SJSA1 (cell line): ENCODE results near the gene PPOX. TPM values are rescaled to one million over a fixed set of nuclear protein-coding genes. Genes with fewer than 3 reads are reported as not detected.

ENCODE experiments used
- DNase-seq, 2 experiments: peaks; one replicate each; pipeline ENCODE4 v3.0.0-alpha.2; 2015 to 2020; ENCODE audit warnings: low spot score in 2 of 2, low read depth in 1 of 2
- H3K27ac ChIP-seq: fragments of 250-450 bp; sonication (Bioruptor Pico); 2 replicates; pipeline ENCODE4 v1.5.1; 2020; ENCODE audit warnings: mild to moderate bottlenecking, moderate library complexity
- H3K27me3 ChIP-seq: fragments of 250-450 bp; sonication (Bioruptor Pico); replicated peaks from 2 replicates; pipeline ENCODE4 v1.5.1; 2020; ENCODE audit warnings: mild to moderate bottlenecking, moderate library complexity
- H3K36me3 ChIP-seq: fragments of 250-450 bp; sonication (Bioruptor Pico); 2 replicates; pipeline ENCODE4 v1.5.1; 2020; ENCODE audit warnings: mild to moderate bottlenecking
- H3K4me1 ChIP-seq: fragments of 250-450 bp; sonication (Bioruptor Pico); replicated peaks from 2 replicates; pipeline ENCODE4 v1.6.1; 2021; ENCODE audit warnings: mild to moderate bottlenecking
- H3K4me3 ChIP-seq: fragments of 250-450 bp; sonication (Bioruptor Pico); 2 replicates; pipeline ENCODE4 v1.5.1; 2020; ENCODE audit warnings: mild to moderate bottlenecking
- H3K9me3 ChIP-seq: fragments of 250-450 bp; sonication (Bioruptor Pico); replicated peaks from 2 replicates; pipeline ENCODE4 v1.5.1; 2020; ENCODE audit warnings: mild to moderate bottlenecking
- total RNA-seq: library from RNA; depleted of rRNA; stranded (reverse); fragments of >200 nt; shearing (Covaris generic); gene quantifications from 2 replicates; pipeline ENCODE4 v1.2.3, GENCODE V29; 2014

The PPOX gene
- total RNA-seq, 1 experiment from 2014 or later, result 8.9 TPM

DNA sequence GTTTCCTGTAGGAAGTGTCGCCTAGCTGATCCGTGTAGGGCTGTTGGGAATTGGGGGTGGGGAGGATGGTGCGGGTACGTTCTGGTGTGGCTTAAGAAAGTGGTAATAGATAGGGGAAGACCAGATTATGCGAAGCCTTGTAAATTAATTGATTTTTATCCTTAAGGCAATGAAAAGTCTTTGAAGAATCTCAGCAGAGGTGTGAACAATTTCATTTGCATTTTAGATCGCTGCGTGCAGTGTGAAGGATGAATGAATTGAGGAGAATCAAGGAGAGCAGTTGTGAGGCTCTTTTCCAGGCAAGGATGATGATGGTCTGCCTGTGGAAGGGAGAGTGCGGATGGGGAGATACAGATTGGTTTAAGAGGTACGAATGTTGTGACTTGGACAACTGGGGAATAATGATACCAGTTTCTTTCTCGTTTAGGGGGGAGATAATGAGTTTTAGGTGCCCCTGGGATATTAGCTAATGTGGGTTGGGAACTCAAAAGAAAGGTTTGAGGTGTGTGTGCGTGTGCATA is 32.9 kb upstream of the PPOX start:
- Histone ChIP-seq H3K4me1 (peaks cover 8% of the 10 kb centered on the region), H3K27ac (peak overlapping the region; percentile 98), H3K27me3 (no peaks in the 10 kb centered on the region), H3K9me3 (no peaks in the 10 kb centered on the region), H3K4me3 (peak overlapping the region; percentile 68), H3K36me3 (peaks cover 29% of the 10 kb centered on the region)
- DNase-seq, result no peak

DNA sequence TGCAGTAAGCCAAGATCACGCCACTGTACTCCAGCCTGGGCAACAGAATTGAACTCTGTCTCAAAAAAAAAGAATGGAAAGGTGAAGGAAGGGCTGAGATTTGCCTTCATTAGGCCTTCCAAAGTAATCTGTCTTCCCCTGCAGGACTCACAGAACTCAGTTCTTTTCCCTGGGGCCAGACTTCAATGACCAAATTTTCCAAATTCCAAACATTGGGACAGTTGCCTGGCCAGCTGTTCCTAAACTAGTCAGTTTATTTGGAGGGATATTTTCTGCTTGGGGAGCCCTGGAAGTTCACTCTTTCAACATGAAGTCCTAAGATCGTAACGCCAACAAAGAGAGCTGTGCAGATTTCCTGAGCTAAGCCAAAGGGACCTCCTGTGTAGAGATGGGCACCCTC is 28.3 kb upstream of the PPOX start:
- no peaks in the 10 kb centered on the region for H3K27me3 ChIP-seq
- peaks cover 2% of the 10 kb centered on the region for H3K36me3 ChIP-seq
- H3K4me1 ChIP-seq, result peaks cover 8% of the 10 kb centered on the region
- H3K9me3 ChIP-seq, result no peaks in the 10 kb centered on the region
- DNase-seq, result no peak
- H3K27ac ChIP-seq, result no peak overlapping the region
- no peak overlapping the region for H3K4me3 ChIP-seq

DNA sequence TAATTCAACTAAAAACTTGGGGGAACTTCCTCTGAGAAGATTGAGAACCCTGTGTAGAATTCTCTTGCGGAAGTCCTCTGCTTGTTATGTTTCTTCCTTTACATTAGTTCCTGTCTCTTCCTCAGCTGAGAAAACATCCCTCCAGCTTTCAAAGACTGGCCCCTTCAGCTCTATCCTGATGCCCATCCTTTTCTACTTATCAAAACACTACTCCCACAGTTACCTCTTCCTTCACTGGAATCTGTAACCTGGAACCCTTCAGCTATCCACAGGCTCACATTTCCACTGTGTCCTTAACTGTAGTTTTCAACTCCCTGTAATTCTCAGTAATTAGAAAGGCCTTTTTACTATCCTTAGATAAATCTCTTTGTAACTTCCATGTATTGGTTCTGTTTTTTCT is 27.8 kb upstream of the PPOX start:
- H3K27ac ChIP-seq, result no peak overlapping the region
- DNase-seq, result no peak
- no peaks in the 10 kb centered on the region for H3K27me3 ChIP-seq
- H3K4me3 ChIP-seq, result no peak overlapping the region
- peaks cover 8% of the 10 kb centered on the region for H3K4me1 ChIP-seq
- H3K36me3 ChIP-seq, result peaks cover 2% of the 10 kb centered on the region
- no peaks in the 10 kb centered on the region for H3K9me3 ChIP-seq

DNA sequence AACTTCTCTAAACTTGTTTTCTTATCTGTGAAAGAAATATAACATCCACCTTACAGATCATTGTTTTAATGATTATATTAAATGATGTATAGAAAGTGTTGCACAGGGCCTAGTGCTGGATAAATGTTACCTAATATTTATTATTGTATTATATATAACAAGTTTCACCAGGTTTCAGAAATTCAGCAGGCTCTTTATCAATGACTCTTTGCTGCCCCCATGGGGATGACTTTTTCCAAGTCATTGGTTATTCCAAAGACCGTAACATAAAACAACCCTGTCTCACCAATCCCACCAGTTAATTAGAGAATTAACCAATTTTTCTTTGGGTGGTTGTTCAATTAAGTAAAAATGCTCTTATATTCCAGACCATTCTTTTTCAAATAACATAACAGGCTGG is 26.5 kb upstream of the PPOX start:
- Histone ChIP-seq H3K4me3 (no peak overlapping the region), H3K27me3 (no peaks in the 10 kb centered on the region), H3K9me3 (no peaks in the 10 kb centered on the region), H3K36me3 (peaks cover 2% of the 10 kb centered on the region), H3K27ac (no peak overlapping the region), H3K4me1 (no peaks in the 10 kb centered on the region)
- no peak for DNase-seq

DNA sequence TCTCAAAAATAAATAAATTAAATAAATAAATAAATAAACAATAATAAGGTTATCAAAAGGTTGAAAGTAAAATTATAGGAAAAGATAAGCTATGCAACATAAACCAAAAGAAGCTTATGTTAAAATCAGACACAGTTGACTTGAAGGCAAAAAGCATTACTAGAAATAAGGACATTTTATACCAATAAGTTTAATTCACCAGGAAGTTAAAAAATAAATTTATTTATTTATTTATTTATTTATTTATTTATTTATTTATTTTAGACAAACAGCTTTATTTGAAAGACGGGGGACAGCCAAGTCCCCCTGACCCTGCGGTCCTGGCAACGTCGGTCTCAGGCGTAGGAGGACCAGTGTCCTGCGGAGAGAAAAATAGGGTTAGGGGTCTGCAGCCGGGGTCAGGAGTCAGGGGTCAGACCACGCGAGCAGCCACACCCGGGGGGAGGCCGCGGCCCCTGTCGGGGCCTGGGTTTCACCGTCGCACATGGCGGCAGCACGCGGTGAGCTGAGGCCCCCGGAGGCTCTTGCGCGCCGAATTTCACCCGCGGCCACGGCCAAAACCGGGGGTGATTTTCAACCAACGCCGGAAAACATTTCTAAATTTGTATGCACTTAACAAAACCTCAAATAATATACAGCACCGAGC is 25.3 kb upstream of the PPOX start:
- H3K27ac ChIP-seq, result no peak overlapping the region
- no peak overlapping the region for H3K4me3 ChIP-seq
- H3K4me1 ChIP-seq, result no peaks in the 10 kb centered on the region
- 0 out of 2 replicates have a peak, but pooled peaks cover 2% of the 10 kb centered on the region for H3K36me3 ChIP-seq
- DNase-seq, result no peak
- H3K27me3 ChIP-seq, result no peaks in the 10 kb centered on the region
- H3K9me3 ChIP-seq, result no peaks in the 10 kb centered on the region

DNA sequence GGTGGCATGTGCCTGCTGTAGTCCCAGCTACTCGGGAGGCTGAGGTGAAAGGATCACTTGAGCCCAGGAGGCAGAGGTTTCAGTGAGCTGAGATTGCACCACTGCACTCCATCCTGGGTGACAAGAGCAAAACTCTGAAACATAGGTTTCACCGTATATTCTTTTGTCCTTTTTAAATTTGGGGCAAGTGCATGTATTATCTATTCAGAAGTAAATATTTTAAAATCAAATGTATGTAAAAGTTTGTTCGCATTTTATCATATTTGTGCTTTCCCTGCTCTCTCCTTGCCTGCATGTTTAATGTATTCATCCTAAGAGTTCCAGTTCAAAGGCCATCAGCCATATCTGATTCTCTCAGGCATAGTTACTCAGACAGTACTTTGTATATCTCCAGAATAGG is 20.4 kb upstream of the PPOX start:
- no peaks in the 10 kb centered on the region for H3K9me3 ChIP-seq
- no peaks in the 10 kb centered on the region for H3K27me3 ChIP-seq
- H3K36me3 ChIP-seq, result no peaks in the 10 kb centered on the region
- no peak for DNase-seq
- H3K27ac ChIP-seq, result no peak overlapping the region
- H3K4me1 ChIP-seq, result no peaks in the 10 kb centered on the region
- H3K4me3 ChIP-seq, result no peak overlapping the region

DNA sequence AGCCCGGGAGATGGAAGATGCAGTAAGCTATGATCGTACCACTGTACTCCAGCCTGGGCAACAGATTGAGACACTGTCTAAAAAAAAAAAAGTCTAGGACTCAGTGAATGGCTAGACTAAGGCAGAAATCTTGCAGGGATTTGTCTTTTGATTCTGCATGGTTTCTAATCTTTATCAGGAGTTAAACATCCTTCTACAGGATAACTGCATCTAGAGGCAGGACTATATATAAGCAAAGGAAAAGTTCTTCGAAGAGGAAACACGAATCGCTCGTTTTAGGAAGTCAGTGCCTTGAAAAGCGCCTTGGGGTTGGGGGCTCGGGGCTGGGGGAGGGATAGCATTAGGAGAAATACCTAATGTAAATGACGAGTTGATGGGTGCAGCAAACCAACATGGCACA is 13.1 kb upstream of the PPOX start:
- Histone ChIP-seq H3K4me1 (peaks cover 6% of the 10 kb centered on the region), H3K9me3 (no peaks in the 10 kb centered on the region), H3K36me3 (peaks cover 27% of the 10 kb centered on the region), H3K27me3 (no peaks in the 10 kb centered on the region), H3K27ac (peak overlapping the region; percentile 93), H3K4me3 (peak overlapping the region; percentile 59)
- DNase-seq, result no peak

DNA sequence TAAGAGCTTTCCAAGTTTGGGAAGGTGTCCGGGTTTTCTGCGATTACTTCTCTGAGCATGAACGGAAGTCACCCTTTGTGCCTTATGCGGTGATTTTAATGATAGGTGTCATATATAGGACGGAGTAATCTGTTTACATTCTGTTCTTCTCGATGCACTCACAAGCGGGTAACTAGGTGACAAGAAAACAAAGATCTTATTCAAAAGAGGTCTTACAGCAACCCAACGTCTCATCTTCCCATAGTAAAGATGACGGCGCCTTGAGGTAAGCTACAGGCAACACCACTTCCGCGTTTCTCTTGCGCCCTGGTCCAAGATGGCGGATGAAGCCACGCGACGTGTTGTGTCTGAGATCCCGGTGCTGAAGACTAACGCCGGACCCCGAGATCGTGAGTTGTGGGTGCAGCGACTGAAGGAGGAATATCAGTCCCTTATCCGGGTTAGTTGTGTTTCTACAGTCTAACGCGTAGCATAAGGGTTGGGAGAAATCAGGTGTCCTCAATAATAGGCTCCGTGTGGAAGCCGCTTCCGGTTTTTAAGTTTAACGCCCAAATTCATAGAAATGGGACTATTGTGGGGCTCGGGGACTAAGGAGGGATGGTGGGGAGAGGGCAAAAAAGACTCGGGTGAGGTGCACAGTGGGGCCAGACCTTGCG is 12.4 kb upstream of the PPOX start, which contains the start of gene UFC1:
TSS of gene UFC1 (plus strand) at position 297 of the 656 bp plus-strand sequence. CDS start at position 317, 20 bp downstream.
- peak; percentile 85 to 91 for DNase-seq
- Histone ChIP-seq H3K27ac (peak within 1 kb of the TSS; percentile 93), H3K27me3 (no peaks in the 10 kb centered on the region), H3K4me1 (peaks cover 9% of the 10 kb centered on the region), H3K4me3 (peak within 1 kb of the TSS; percentile 59), H3K9me3 (no peaks in the 10 kb centered on the region), H3K36me3 (peaks cover 33% of the 10 kb centered on the region)

DNA sequence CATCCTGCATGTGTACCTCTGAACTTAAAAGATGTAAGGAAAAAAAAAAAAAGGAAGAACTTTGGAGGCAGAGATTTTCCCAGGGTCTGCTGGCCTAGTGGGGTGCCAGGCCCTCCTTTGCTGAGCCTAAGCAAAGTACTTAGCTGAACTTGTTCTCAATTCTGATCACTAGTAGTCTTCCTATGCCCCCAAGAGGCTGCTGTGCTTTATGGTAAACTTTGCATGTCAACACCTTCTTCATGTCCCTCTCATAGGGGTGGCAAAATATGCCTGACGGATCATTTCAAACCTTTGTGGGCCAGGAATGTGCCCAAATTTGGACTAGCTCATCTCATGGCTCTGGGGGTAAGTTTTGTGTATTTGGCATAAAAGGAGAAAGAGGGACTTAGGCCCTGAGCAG is 8.4 kb upstream of the PPOX start:
- H3K9me3 ChIP-seq, result no peaks in the 10 kb centered on the region
- no peaks in the 10 kb centered on the region for H3K27me3 ChIP-seq
- H3K36me3 ChIP-seq, result peaks cover 61% of the 10 kb centered on the region
- DNase-seq, result no peak
- no peak overlapping the region for H3K4me3 ChIP-seq
- H3K27ac ChIP-seq, result no peak overlapping the region
- H3K4me1 ChIP-seq, result peaks cover 23% of the 10 kb centered on the region

DNA sequence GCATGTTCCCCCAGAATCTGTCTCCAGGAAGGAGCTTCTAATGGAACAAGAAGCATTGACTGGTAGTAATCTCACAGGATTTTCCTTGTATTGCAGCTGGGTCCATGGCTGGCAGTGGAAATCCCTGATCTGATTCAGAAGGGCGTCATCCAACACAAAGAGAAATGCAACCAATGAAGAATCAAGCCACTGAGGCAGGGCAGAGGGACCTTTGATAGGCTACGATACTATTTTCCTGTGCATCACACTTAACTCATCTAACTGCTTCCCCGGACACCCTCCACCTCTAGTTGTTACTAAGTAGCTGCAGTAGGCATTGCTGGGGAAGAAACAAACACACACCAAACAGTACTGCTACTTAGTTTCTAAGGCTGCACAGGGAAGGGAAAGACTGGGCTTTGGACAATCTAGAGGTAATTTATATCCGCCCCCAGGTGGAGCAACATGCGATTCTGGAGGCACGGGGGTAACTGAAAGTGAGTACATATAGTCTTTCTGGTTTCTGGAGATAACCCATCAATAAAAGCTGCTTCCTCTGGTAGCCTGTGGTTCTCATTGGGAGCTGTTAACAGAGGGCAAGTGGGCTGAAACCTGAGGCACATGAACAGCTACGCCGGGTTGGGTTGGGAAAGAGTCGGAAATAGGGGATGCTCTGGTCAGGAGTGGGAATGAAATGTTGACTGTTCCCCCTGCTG is 7.8 kb upstream of the PPOX start:
- Histone ChIP-seq H3K27me3 (no peaks in the 10 kb centered on the region), H3K36me3 (peaks cover 66% of the 10 kb centered on the region), H3K4me3 (peak overlapping the region; percentile 67; the same call in 1 of the 2 replicates), H3K4me1 (peaks cover 23% of the 10 kb centered on the region), H3K27ac (peak overlapping the region; percentile 70), H3K9me3 (no peaks in the 10 kb centered on the region)
- no peak for DNase-seq

DNA sequence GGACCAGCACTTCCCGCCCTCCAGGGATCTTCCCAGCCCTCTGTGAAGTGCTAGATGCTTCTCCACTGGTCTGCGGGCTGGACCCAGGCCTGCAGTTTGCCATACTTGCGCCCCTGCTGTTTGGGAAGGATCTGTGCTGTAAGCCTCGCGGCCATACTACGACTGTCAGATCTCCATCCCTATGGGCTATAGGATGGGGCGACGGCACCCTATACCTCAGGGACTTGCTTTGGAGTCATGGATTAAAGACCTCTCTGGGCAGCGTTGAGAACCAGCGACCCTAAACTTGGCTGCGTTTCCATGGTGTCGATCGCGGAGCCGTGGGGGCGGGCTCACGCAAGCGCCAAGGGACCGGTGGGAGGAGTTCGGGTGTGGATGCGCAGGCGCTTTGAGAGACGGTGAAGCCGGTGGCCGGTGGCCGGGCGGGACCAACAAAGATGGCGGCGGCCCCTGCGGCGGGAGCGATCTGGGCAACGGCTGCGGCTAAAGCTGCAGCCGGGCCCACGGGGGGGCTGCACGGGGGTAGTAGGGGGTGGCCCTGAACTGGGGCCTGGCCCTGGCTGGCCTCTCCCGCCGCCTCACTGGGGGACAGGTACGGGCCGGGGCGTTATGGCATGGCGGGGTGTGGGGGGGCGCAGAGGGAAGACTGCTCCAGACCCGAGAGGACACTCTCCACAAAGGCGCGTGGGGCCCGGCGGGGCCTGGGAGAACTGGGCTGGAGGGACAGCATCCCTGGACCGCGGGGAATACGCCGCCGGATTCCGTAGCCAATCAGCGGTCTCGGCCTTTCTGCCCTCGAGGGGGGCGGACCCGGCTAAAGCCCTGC is 6.9 kb upstream of the PPOX start, which contains the start of gene USP21:
TSS of gene USP21 (plus strand) at position 414 of the 826 bp plus-strand sequence. CDS start 1,141 bp downstream, outside the sequence.
- peaks cover 22% of the 10 kb centered on the region for H3K4me1 ChIP-seq
- H3K4me3 ChIP-seq, result peak within 1 kb of the TSS; percentile 67
- H3K9me3 ChIP-seq, result no peaks in the 10 kb centered on the region
- no peaks in the 10 kb centered on the region for H3K27me3 ChIP-seq
- peaks cover 69% of the 10 kb centered on the region for H3K36me3 ChIP-seq
- peak within 1 kb of the TSS; percentile 70 for H3K27ac ChIP-seq
- peak; percentile 82 to 94 for DNase-seq

DNA sequence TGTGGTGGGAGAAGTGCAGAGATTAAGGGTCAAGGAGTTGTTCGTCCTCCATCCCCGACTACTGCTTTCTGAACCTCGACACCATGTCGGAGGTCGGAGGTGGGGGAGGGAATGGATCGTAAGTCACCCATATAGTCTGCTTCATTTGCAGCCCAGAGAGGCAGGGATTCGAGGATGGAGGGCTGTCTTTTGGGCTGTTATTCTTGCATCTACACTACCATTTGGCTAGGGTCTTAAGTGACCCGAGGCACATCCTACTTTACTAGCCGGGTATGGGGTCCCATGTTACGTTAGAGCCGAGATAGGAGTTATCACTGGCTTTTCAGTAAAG is 6.3 kb upstream of the PPOX start:
- Histone ChIP-seq H3K27ac (peak overlapping the region; percentile 70), H3K4me1 (peaks cover 17% of the 10 kb centered on the region), H3K9me3 (no peaks in the 10 kb centered on the region), H3K27me3 (no peaks in the 10 kb centered on the region), H3K36me3 (peaks cover 74% of the 10 kb centered on the region), H3K4me3 (peak overlapping the region; percentile 67)
- no peak for DNase-seq

DNA sequence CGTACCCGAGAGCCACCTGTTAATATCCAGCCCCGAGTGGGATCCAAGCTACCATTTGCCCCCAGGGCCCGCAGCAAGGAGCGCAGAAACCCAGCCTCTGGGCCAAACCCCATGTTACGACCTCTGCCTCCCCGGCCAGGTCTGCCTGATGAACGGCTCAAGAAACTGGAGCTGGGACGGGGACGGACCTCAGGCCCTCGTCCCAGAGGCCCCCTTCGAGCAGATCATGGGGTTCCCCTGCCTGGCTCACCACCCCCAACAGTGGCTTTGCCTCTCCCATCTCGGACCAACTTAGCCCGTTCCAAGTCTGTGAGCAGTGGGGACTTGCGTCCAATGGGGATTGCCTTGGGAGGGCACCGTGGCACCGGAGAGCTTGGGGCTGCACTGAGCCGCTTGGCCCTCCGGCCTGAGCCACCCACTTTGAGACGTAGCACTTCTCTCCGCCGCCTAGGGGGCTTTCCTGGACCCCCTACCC is 5.5 kb upstream of the PPOX start:
- Histone ChIP-seq H3K27me3 (no peaks in the 10 kb centered on the region), H3K4me1 (peaks cover 23% of the 10 kb centered on the region), H3K9me3 (no peaks in the 10 kb centered on the region), H3K4me3 (no peak overlapping the region), H3K27ac (no peak overlapping the region), H3K36me3 (peaks cover 69% of the 10 kb centered on the region)
- no peak for DNase-seq
